T-helper 2 cell treated with Interferon-gamma antibody and Interleukin-4, amounts not matched to agents 100 ng/mL and 5 ng/mL, for 36 hours (primary cell): ENCODE data around the gene HBP1. TPM values are rescaled to one million over a fixed set of nuclear protein-coding genes. Genes with fewer than 3 reads are reported as not detected.
"Not testable (repeated sequence)": the region's sequence is repeated elsewhere in the genome, so short reads cannot be mapped to it uniquely, and the experiment has no call there.

Experiments used
- intact Hi-C: fragments of 100-400 bp; cut with micrococcal nuclease; formaldehyde crosslinking; loops from one replicate; pipeline ENCODE4 v1.15.1; 2023
- total RNA-seq: library from RNA; stranded (reverse); gene quantifications from 2 replicates; pipeline ENCODE4 v1.2.3, GENCODE V29; 2022

HBP1 gene
- 22.1 and 23.2 TPM in 2 replicates for total RNA-seq

GRCh38 chr7:107168233-107169119 is at the start of gene HBP1:
TSS of gene HBP1 (plus strand) at chr7:107169003. CDS start at chr7:107179894, 10,891 bp downstream.
- intact Hi-C loops: loop anchor here (1.0 to 5.0 kb wide), 13 partner anchors 42 to 1400 kb away; partner anchors contain the start of genes BCAP29, CCDC71L, COG5 and DLD

- intact Hi-C loops: no loop called here
These were observed 49.3 kb upstream of the HBP1 start for GRCh38 chr7:107119376-107120105.

- intact Hi-C loops: no loop called here
These were observed 46.3 kb upstream of the HBP1 start for GRCh38 chr7:107122486-107122911.

GRCh38 chr7:107123392-107123791 is 45.4 kb upstream of the HBP1 start:
- intact Hi-C loops: no loop called here

- intact Hi-C loops: no loop called here
These were observed 43.3 kb upstream of the HBP1 start for GRCh38 chr7:107125475-107125874.

- intact Hi-C loops: no loop called here
These were observed 40.6 kb upstream of the HBP1 start for GRCh38 chr7:107128217-107128616.

- intact Hi-C loops: no loop called here
These were observed 40.1 kb upstream of the HBP1 start for GRCh38 chr7:107128748-107129147.

- intact Hi-C loops: no loop called here
These were observed 38.1 kb upstream of the HBP1 start for GRCh38 chr7:107130487-107131220.

- intact Hi-C loops: no loop called here
These were observed 35.4 kb upstream of the HBP1 start for GRCh38 chr7:107133396-107133795.

GRCh38 chr7:107138696-107139420 is 29.9 kb upstream of the HBP1 start:
- intact Hi-C loops: no loop called here

GRCh38 chr7:107143875-107144274 is 24.9 kb upstream of the HBP1 start:
- intact Hi-C loops: not testable (repeated sequence)

- intact Hi-C loops: no loop called here
These were observed 23.6 kb upstream of the HBP1 start for GRCh38 chr7:107145067-107145838.

GRCh38 chr7:107147464-107148393 is 21.1 kb upstream of the HBP1 start:
- intact Hi-C loops: loop anchor here (1.0 kb wide), 1 partner anchor 732 kb away; no protein-coding TSS in a partner anchor

GRCh38 chr7:107148721-107149120 is 20.1 kb upstream of the HBP1 start:
- intact Hi-C loops: loop anchor here (1.0 kb wide), 1 partner anchor 731 kb away; no protein-coding TSS in a partner anchor

GRCh38 chr7:107149863-107150262 is 18.9 kb upstream of the HBP1 start:
- intact Hi-C loops: loop anchor here (1.0 to 10.0 kb wide), 4 partner anchors 105 to 357 kb away; partner anchors contain the start of genes PIK3CG and PRKAR2B

GRCh38 chr7:107150375-107151073 is 18.3 kb upstream of the HBP1 start:
- intact Hi-C loops: loop anchor here (1.0 to 10.0 kb wide), 4 partner anchors 106 to 357 kb away; partner anchors contain the start of genes PIK3CG and PRKAR2B

GRCh38 chr7:107151538-107151937 is 17.3 kb upstream of the HBP1 start:
- intact Hi-C loops: loop anchor here (5.0 to 10.0 kb wide), 2 partner anchors 107 to 284 kb away; partner anchors contain the start of genes PIK3CG and PRKAR2B

GRCh38 chr7:107152011-107152410 is 16.8 kb upstream of the HBP1 start:
- intact Hi-C loops: loop anchor here (5.0 to 10.0 kb wide), 2 partner anchors 107 to 285 kb away; partner anchors contain the start of genes PIK3CG and PRKAR2B
